Spleen (tissue), 11 donors: Measurements from ENCODE around the gene DNM2. TPM values are rescaled to one million over a fixed set of nuclear protein-coding genes. Genes with fewer than 3 reads are reported as not detected.
A peak's percentile ranks its signal among the peaks of the same experiment; 100 is the strongest.

ENCODE experiments used
- DNase-seq: peaks from one replicate; pipeline ENCODE4 v3.0.0-alpha.2; 2020
- H3K27ac ChIP-seq, 8 donors: fragments of 200-600 bp; sonication (generic) in 7 of 8; 1 replicate in 4 of 8; 2 replicates in 4 of 8; pipeline versions ENCODE4 v1.5.0 to v1.8.0; 2016 to 2021; ENCODE audit warnings: inconsistent platforms in 4 of 8, mild to moderate bottlenecking in 4 of 8, moderate library complexity in 1 of 8
- H3K27me3 ChIP-seq, 7 donors: fragments of 200-600 bp; sonication (generic) in 6 of 7; replicated peaks in 1 of 7; 1 replicate in 4 of 7; 2 replicates in 3 of 7; pipeline versions ENCODE4 v1.5.0 to v1.8.0; 2016 to 2021; ENCODE audit warnings: inconsistent platforms in 3 of 7, mild to moderate bottlenecking in 1 of 7
- H3K36me3 ChIP-seq, 6 donors: fragments of 200-600 bp; sonication (generic) in 5 of 6; 1 replicate in 4 of 6; 2 replicates in 2 of 6; pipeline versions ENCODE4 v1.5.0 to v1.8.0; 2016 to 2021; ENCODE audit warnings: inconsistent platforms in 2 of 6
- H3K4me1 ChIP-seq, 6 donors: fragments of 200-600 bp; sonication (generic) in 5 of 6; 1 replicate in 3 of 6; 2 replicates in 3 of 6; pipeline versions ENCODE4 v1.5.0 to v1.8.0; 2016 to 2021; ENCODE audit warnings: inconsistent platforms in 3 of 6
- H3K4me3 ChIP-seq, 8 donors: fragments of 200-600 bp; sonication (generic) in 7 of 8; 1 replicate in 4 of 8; 2 replicates in 4 of 8; pipeline versions ENCODE4 v1.5.0 to v1.8.0; 2016 to 2021; ENCODE audit warnings: inconsistent platforms in 4 of 8, mild to moderate bottlenecking in 4 of 8, moderate library complexity in 2 of 8
- H3K9me3 ChIP-seq, 8 donors: fragments of 200-600 bp; sonication (generic) in 7 of 8; 1 replicate in 4 of 8; 2 replicates in 4 of 8; pipeline versions ENCODE4 v1.5.0 to v1.8.0; 2016 to 2021; ENCODE audit warnings: inconsistent platforms in 4 of 8
- POLR2A ChIP-seq, 3 donors: fragments of 450-650 bp; IDR thresholded peaks; one replicate each; pipeline ENCODE4 v1.5.1; 2017; ENCODE audit warnings: antibody characterized with exemption in 3 of 3, mild to moderate bottlenecking in 1 of 3
- POLR2AphosphoS5 ChIP-seq, 3 donors: sonication (generic); formaldehyde crosslinking; IDR thresholded peaks; one replicate each; pipeline ENCODE4 v1.5.1; 2017; ENCODE audit warnings: antibody characterized with exemption in 3 of 3
- WGBS, 5 donors: extraction: QIAGEN DNeasy Blood & Tissue Kit in 3 of 5; methylation state at CpG; one replicate each; pipeline versions ENCODE4 v1.1.5 to v1.1.7; 2013 to 2018; 5-methylcytosine and 5-hydroxymethylcytosine counted together
- intact Hi-C: fragments of 100-400 bp; cut with DNase I; formaldehyde crosslinking; loops from one replicate; pipeline ENCODE4 v1.15.0; 2023; ENCODE audit warnings: low total_unique reads
- polyA plus RNA-seq, 3 donors: library from polyadenylated mRNA; stranded (reverse); fragments of 200-250 nt; gene quantifications; one replicate each; pipeline ENCODE4 v1.2.1, GENCODE V29; 2013
- total RNA-seq, 7 donors: library from RNA; depleted of rRNA in 3 of 7; stranded (reverse); fragments of >200 nt in 3 of 7; fragmentation: NEBNext Ultra II Directional in 4 of 7; extraction: Animal tissue kit (Norgen Biotek cat#: 25700) in 4 of 7; gene quantifications; one replicate each; pipeline versions ENCODE4 v1.1.0 to v1.2.1, GENCODE V29; 2016 to 2021
- TF ChIP-seq, protein P1 (sequence below), 11 experiments: fragments of 200-600 bp in 7 of 11; fragments of 450-650 bp in 4 of 11; sonication (generic) in 4 of 11; IDR thresholded peaks in 8 of 11; conservative IDR thresholded peaks in 3 of 11; 1 replicate in 7 of 11; 2 replicates in 4 of 11; pipeline versions ENCODE4 v1.4.0 to v1.8.0; 2016 to 2021; ENCODE audit warnings: antibody characterized with exemption in 11 of 11, inconsistent platforms in 4 of 11, mild to moderate bottlenecking in 1 of 11
- donor health status: healthy with polysubstance abuse.
- donor health status: DM: no; HTN: no; CAD: no; lungs with moderate emphysema.
- donor health status: DM: no; HTN: no; CAD: no.
- donor health status: Bipolar disorder and iron deficiency.
- donor health status: healthy.
- donor health status: DM: no; HTN: no; CAD: no.
- donor health status: DM: yes; HTN: yes; CAD: no.

The DNM2 gene
- total and polyA plus RNA-seq, 10 donors, result 57.1 to 298 (median 193) TPM

DNA sequence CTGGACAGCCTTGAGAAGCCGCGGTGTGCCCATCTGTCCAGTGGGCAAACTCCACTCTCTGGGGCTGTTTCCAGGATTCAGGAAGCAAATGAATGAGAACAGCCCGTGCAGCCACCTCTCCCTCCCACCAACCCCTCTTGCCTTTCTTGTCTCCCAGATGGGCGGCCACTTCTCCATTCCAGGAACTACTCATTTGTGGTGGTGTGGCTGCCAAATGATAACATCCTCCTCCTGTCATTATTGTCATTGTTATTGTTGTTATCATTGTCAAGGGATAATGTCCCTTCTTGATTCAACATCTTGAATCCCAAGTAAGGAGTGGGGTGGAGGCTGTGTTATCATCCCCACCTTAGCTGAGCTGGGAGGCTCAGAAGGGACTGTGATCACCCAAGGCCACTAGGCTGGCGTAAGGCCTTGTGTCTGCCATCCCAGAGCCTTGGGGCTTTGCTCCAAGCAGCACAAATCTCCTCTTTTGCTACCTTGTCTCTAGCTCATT lies 1.6 kb downstream of the DNM2 start:
- Histone ChIP-seq H3K27ac (peak overlapping the region in 7 of 8 donors; percentile 94 to 99 (median 99)), H3K36me3 (peaks cover 0 to 39% (median 0%) of the 10 kb centered on the region in 6 donors), H3K4me3 (peak overlapping the region in 7 of 8 donors; percentile 98 to 100 (median 99)), H3K9me3 (no peaks in the 10 kb centered on the region), H3K27me3 (no peaks in the 10 kb centered on the region), H3K4me1 (peaks cover 28 to 73% (median 63%) of the 10 kb centered on the region in 6 donors)
- TF ChIP-seq, protein P1, sequence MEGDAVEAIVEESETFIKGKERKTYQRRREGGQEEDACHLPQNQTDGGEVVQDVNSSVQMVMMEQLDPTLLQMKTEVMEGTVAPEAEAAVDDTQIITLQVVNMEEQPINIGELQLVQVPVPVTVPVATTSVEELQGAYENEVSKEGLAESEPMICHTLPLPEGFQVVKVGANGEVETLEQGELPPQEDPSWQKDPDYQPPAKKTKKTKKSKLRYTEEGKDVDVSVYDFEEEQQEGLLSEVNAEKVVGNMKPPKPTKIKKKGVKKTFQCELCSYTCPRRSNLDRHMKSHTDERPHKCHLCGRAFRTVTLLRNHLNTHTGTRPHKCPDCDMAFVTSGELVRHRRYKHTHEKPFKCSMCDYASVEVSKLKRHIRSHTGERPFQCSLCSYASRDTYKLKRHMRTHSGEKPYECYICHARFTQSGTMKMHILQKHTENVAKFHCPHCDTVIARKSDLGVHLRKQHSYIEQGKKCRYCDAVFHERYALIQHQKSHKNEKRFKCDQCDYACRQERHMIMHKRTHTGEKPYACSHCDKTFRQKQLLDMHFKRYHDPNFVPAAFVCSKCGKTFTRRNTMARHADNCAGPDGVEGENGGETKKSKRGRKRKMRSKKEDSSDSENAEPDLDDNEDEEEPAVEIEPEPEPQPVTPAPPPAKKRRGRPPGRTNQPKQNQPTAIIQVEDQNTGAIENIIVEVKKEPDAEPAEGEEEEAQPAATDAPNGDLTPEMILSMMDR (IDR thresholded peaks at IDR 0.05 in 8 of 11, conservative IDR thresholded peaks at IDR 0.05 in 3 of 11), result no peak
- TF ChIP-seq POLR2A (IDR thresholded peaks at IDR 0.05) (no peak), POLR2AphosphoS5 (IDR thresholded peaks at IDR 0.05) (no peak)
- WGBS, 5 donors, result 33 to 46% (median 46%) methylated on average over 5 of the region's 5 CpGs
- no peak for DNase-seq
- intact Hi-C loops, result loop anchor here (5.0 kb wide), 2 partner anchors 48 to 143 kb away; no protein-coding TSS in a partner anchor

DNA sequence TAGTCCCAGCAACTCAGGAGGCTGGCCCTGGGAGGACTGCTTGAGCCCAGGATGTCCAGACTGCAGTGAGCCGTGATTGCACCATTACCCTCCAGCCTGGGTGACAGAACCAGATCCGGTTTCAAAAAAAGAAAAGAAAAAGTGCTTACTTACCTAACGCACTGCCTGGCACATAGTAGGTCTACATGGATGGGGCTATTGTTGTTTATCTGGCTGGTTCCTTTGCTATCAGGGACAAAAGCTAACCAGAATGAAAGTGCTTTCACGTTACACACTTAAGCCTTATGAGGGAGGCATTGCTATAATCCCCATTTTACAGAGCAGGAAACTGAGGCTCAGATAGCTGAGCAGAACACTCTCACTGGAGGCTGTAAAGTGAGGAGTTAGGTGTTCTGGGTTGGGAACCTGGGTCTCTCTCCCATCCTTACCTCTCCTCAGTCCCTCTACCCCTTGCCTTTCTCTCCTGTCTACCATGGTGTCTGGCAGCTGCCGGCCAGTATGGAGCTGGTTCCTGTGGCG lies 2.8 kb downstream of the DNM2 start:
- peaks cover 0 to 51% (median 0%) of the 10 kb centered on the region in 6 donors for H3K36me3 ChIP-seq
- intact Hi-C loops, result no loop called here
- 84 to 89% (median 86%) methylated on average over 6 of the region's 6 CpGs for WGBS, 5 donors
- H3K4me3 ChIP-seq, result no peak overlapping the region
- no peak for TF ChIP-seq POLR2A (IDR thresholded peaks at IDR 0.05)
- TF ChIP-seq, protein P1 (IDR thresholded peaks at IDR 0.05 in 8 of 11, conservative IDR thresholded peaks at IDR 0.05 in 3 of 11), result no peak
- no peak for TF ChIP-seq POLR2AphosphoS5 (IDR thresholded peaks at IDR 0.05)
- DNase-seq, result no peak
- no peaks in the 10 kb centered on the region for H3K27me3 ChIP-seq
- peak overlapping the region in 5 of 8 donors; percentile 5 to 99 (median 99) for H3K27ac ChIP-seq
- no peaks in the 10 kb centered on the region for H3K9me3 ChIP-seq
- H3K4me1 ChIP-seq, result peaks cover 28 to 84% (median 72%) of the 10 kb centered on the region in 6 donors

DNA sequence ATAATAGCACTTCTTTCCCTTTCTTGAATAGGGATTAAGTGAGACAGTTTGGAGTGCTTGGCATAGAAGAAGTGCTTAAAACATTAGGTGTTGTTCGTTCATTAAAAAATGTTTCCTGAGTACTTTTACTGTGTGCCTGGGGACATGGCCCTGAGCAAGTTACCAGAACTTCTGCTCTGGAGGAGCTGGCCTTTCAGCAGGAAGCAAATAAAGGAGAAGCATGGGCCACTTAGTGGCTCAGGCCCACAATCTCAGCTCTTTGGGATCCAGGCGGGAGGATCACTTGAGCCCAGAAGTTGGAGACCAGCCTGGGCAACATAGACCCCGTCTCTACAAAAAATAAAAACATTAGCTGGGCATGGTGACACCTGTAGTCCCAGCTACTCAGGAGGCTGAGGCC lies 5.7 kb downstream of the DNM2 start:
- H3K4me1 ChIP-seq, result peaks cover 23 to 100% (median 87%) of the 10 kb centered on the region in 6 donors
- intact Hi-C loops, result no loop called here
- no peak overlapping the region for H3K4me3 ChIP-seq
- no peaks in the 10 kb centered on the region for H3K9me3 ChIP-seq
- DNase-seq, result no peak
- H3K27ac ChIP-seq, result no peak overlapping the region
- 75 to 88% (median 80%) methylated on average over 3 of the region's 3 CpGs for WGBS, 5 donors
- TF ChIP-seq POLR2A (IDR thresholded peaks at IDR 0.05) (no peak), POLR2AphosphoS5 (IDR thresholded peaks at IDR 0.05) (no peak)
- TF ChIP-seq, protein P1 (IDR thresholded peaks at IDR 0.05 in 8 of 11, conservative IDR thresholded peaks at IDR 0.05 in 3 of 11), result no peak
- H3K36me3 ChIP-seq, result peaks cover 0 to 64% (median 0%) of the 10 kb centered on the region in 6 donors
- H3K27me3 ChIP-seq, result no peaks in the 10 kb centered on the region

DNA sequence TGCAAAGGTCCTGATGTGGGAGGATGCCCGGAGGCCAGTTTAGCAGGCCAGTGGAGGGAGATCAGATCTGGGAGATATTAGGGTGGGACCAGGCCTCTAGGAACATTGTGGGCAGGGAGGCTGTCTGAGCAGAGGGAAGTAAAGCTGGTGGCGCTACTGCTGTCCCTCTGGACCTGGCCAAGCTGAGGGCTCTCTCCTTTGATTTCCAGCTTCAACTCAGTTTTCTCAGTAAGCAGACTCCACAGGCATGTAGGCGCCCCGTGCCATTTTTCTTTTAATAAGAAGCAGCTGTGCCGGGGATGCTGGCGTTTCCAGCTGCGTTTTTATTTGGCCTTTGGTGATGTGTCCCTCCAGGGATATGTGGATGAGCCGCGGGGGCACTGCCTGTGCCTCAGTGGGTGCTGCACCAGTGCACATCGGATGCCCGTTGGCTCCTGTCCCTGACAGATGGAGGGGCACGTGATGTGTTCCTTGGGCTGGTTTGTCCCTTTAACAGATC lies 6.7 kb downstream of the DNM2 start:
- 78 to 90% (median 85%) methylated on average over 12 of the region's 12 CpGs for WGBS, 5 donors

More for the DNA sequence above, 6.7 kb downstream of the DNM2 start:
- peak overlapping the region in 3 of 8 donors; percentile 20 to 35 (median 32) for H3K27ac ChIP-seq
- TF ChIP-seq POLR2AphosphoS5 (IDR thresholded peaks at IDR 0.05), result no peak
- TF ChIP-seq, protein P1 (IDR thresholded peaks at IDR 0.05 in 8 of 11, conservative IDR thresholded peaks at IDR 0.05 in 3 of 11), result no peak
- no peak for TF ChIP-seq POLR2A (IDR thresholded peaks at IDR 0.05)
- no peaks in the 10 kb centered on the region for H3K9me3 ChIP-seq
- H3K27me3 ChIP-seq, result no peaks in the 10 kb centered on the region
- H3K4me1 ChIP-seq, result peaks cover 18 to 100% (median 84%) of the 10 kb centered on the region in 6 donors
- no peak overlapping the region for H3K4me3 ChIP-seq
- intact Hi-C loops, result no loop called here
- H3K36me3 ChIP-seq, result peaks cover 0 to 62% (median 0%) of the 10 kb centered on the region in 6 donors
- no peak for DNase-seq
